Brain pericyte (primary cell): ENCODE results near the gene GPR15.
A peak's percentile ranks its signal among the peaks of the same experiment; 100 is the strongest.

ENCODE experiments used
- DNase-seq: peaks from one replicate; pipeline ENCODE4 v3.0.0-alpha.2; 2012; ENCODE audit warnings: low read depth, low spot score

GPR15 gene

DNA sequence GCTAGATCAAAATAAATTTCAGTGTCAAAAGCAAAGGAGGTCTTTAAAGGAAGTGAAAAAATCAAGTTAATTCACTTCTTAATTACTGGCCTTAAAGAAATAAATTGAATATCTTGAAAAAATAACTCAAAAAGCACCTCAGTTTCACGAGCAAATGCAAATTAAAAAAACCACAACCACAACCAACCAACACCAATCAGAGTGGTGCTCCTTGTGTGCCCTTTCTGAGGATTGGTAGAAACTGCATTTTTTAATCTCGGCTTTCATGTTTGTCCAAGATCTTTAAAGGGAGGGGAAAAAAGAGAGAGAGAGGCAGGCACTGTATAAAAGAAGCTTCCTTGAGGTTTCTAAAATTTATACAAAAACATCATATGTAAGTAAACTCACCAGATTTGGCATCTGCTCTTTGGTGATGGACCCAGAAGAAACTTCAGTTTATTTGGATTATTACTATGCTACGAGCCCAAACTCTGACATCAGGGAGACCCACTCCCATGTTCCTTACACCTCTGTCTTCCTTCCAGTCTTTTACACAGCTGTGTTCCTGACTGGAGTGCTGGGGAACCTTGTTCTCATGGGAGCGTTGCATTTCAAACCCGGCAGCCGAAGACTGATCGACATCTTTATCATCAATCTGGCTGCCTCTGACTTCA lies at the start of gene GPR15:
Gene GPR15, plus strand, starts transcription at position 357 of the 653 bp plus-strand sequence. Its CDS starts 56 bp downstream, at position 413.
- DNase-seq: no peak

DNA sequence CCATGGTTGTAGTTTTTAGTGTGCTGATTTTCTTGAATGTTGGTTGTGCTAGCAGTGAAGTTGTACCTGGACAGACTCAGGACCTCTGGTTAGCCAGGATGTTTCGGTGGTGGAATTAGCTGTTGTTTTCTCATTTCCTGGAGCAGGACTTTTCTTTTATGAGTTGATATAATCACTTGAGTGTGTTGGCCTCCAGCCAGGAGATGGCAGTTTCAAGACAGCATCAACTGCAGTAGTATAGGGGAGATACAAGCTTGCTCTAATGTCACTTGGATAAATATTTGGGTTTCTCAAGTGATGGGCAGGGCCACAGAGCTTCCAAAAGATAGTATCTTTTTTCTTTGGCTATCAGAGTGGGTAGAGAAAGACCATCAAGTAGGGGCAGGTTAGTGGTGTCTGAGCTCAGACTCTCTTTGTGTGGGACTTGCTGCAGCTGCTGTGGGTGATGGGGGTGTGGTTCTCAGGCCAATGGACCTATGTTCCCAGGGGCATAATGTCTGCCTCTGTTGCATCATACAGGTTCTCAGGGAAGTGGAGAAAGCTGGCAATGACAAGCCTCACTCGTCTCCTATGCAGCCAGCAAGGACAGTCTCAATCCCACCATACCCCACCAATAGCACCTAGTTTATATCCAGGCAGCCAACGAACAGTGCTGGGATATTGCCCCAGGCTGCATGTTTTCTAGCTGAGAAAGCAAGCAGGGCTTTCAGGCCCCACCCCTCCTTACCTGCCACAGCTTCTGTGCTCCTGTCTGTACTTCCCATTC lies 48.9 kb upstream of the GPR15 start:
- no peak for DNase-seq

DNA sequence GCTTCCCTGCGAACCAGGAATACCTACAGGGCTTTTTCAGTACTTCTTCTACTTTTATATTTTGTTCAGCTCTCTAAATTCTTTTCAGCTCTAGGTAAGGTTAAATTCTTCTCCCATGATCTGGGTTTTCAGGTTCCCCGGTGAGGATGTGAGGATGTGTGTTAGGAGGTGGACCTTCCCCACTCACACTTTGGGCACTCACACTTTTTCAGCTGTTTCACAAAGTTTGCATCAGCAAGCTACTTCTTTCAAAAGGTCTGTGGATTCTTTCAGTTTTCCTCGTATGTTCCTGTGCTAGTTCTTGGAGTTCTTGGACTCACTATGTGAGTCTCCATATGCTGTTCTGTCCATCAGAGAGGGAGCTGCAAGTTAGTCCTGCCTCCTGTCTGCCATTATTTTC lies 48.2 kb upstream of the GPR15 start:
- DNase-seq: no peak

DNA sequence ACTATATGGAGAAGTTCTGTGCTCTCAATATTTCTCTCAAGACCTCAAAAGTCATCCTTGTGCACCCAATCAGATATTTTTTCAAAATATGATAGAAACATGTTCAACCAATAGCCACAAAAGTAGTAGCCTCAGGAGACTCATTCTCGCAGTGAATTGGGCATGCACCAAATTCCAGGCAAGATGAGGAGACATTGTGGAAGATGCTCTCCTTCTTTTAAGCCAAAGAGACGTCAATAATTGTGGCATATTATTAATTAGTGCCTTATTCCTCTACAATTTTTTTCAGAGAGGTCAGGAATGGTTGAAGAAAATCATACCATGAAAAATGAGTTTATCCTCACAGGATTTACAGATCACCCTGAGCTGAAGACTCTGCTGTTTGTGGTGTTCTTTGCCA lies 34.4 kb upstream of the GPR15 start, which contains the start of gene OR5K2:
Gene OR5K2, plus strand, starts transcription at position 301 of the 400 bp plus-strand sequence. Its CDS starts 0 bp downstream, at position 301.
- no peak for DNase-seq

DNA sequence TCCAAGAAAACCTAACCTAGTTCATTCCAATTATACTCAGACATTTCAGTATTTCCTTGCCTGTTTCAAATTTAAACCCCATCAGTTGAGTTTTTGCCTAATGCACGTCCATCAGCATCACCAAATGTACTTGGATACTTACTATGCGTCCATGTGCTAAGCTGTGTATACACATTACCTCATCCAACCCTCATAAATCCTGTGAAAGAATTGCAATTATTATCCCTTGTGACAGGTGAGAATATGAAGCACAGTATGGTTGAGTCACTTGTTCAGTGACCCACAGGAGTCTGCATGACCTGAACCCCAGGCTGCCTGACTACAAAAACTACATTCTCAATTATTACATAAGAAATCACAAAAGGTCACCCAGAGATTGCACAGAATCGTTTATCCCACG lies 31.8 kb upstream of the GPR15 start:
- no peak for DNase-seq

DNA sequence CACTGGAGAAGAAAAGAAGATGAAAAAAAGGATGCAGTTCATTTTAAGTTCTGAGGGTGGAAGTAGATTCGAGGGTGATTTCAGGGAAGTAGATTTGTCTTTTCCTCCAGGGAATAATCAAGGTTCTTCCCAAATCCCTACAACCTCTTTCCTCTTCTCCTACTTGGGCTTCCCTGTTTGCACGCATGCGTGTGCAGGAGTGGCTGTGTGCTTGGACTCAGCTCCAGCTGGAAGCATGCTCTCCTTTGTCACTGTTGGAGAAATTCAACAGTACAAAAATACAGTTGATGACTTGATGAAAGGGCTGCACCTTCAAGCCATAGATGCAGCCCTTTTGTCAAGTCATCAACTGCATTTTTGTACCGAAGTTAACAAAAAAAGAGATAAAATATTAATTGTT lies 30.5 kb upstream of the GPR15 start:
- DNase-seq: no peak

DNA sequence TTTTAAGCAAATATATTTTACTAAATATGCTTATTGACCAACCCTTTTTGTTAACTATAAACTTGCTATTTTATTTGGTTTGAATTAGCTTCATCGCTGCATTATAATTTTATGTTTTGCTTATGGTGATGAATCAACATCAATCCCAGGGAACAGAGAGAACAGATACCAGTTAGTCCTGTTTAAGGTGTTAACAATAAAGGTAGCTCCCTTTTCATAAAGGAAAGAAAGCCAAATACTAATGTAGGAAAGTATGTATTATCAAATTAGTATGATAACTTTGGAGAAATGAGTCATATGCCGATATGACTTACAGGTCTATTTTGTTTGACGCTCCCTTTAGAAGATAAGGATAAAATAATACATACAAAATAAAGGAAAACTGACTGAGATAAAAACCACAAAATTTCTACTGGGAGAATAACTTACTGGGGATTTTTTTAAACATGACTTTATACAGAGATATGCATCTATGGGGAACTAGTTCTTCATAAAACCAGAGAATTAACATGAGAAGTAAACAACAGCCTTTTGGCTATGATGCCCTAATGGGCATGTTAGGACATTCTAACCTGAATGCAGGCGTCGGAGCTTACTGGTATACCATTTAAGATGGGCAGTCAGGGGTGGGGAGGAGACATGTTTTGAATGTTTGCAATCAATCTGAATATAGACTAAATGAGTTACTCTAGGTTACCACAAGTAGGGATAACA lies 29.8 kb upstream of the GPR15 start:
- DNase-seq: no peak

DNA sequence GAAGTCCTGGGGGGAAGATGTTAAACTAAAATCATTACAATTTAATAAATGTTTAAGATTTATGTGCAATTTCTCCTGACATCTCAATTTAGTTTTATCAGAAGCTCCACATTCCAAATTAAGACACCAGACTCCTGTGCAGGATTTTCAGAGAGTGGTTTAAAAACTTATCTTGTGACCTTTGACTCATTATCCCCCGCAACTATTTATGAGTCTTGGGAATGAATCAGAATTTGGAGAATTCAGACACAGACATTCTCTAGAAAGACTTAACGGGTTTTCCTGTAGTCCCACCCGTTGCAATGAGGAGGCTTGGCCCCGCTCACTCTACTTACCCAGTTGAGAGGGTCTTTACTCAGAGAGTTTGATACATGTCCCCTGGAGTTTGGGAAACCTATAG lies 27.2 kb upstream of the GPR15 start:
- DNase-seq: no peak

DNA sequence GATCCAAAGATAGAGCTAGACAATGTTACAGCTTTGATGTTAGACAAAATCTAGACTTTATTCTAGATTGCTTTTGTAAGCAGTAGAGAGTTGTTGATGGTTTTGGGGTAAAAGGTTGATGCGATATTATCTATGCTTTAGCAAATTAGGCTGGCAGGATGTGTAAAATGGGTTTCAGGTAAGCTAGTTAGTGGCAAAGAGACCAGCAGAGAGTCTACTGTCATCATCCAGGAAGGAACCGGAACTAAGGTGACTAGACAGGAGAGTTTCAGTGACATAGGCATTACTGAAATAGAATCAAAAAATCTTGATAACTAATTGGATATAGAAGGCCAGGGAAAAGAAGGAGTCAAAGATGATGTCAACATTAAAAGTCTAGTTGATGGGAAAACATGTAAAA lies 23.2 kb upstream of the GPR15 start:
- DNase-seq: no peak

DNA sequence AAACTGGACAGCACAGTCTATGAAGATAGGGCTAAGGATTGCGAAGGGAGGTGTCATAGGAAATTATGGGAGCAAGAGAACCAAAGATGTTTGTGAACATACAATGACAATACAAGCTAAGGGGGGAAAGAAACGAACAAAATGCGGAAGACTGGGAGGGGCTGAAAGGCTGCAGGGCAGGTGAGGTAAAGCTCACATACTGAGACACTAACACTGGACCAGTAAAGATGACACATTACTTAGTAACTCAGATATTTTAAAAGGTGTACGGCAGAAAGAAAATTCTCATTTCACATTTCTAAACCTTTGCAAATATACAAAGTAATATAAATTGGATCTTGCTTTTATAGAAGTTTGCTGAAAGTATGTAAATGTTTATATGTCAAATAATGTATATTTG lies 19.2 kb upstream of the GPR15 start:
- DNase-seq: no peak

DNA sequence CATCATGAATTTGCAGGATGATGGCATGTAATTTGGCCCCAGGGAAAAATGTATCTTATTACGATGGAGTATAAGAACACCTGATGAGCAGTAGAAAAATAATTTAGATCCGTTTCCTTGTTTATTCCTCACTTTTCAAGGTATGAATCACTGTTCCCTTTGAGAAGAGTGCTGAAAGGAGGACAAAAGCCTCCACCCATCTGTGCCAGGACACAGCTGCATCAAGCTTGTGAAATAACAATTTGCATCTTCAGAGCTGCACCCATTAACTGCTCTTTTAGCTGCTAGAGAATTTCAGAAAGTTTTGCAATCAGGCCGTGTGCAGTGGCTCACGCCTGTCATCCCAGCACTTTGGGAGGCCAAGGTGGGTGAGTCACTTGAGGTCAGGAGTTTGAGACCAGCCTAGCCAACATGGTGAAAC lies 18.7 kb upstream of the GPR15 start:
- DNase-seq: no peak

DNA sequence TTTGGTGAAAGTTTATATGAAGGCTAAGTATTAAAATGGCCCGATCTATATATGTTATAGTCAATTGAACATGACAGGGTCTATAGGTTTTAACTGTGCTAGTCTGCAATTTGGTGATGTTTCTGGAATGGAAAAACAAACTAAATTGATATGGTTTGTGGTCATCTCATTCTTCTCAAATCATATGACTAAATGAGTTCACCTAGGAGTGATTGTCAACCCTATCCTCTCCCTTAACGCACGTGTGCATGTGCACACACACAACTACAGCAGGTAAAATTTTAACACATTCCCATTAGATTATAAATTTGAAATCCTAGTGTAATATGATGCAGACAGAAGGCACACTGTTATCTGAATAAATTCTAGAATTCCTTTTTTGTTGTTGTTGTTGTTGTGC lies 18.0 kb upstream of the GPR15 start:
- no peak for DNase-seq

DNA sequence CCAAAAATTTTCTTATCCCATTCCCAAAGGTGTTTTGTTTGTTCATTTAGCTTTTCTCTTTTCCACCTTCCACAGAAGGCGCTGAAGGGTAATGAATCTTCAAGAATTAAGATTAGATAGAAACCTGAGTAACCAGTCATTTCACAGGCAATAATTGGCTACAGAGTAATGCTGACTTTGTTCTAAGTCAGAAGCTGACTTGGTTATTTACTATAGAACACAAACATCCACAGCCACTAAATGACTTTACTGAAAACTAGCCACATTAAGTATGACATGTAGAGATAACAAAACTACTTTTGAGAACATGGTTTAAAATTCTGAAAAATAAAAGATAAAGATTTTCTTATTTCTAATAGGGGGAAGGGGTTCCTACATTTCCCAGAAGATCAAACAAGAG lies 16.8 kb upstream of the GPR15 start:
- DNase-seq: no peak

DNA sequence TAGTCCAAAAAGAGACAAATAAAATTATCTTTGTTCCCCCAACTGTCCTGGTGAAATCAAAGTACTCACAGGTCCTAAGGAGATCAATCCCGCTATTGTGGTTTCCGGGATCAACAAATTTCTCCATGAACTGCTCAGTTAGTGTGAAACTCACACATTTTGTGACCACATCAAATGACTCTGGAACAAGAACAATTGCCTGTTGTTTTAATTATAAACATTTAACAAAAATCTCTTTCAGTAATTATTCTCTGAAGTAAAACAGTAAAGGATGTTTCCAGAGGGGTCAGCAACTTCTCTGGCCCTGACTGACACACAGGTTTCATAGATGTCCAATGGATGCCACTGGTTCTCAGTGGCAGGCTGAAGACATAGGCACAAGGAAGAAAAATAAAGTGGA lies 13.0 kb upstream of the GPR15 start:
- no peak for DNase-seq

DNA sequence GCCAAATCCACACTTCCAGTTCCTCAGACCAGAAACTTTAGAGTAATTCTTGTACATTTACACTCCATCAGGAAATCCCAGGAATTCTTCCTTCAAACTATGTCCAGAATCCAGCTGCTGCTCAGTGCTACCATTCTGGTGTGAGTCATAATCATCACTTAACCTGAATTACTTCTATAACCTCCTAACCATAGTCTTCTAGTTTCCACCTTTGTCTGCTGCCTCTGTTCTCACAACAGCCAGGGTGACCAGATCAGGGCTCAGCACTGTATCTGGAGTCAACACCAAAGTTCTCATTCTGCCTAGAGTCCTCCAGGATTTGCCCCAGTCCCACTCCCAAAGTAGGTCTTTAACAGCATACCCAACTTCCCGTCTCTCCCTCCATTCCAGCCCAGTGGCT lies 12.4 kb upstream of the GPR15 start:
- no peak for DNase-seq

DNA sequence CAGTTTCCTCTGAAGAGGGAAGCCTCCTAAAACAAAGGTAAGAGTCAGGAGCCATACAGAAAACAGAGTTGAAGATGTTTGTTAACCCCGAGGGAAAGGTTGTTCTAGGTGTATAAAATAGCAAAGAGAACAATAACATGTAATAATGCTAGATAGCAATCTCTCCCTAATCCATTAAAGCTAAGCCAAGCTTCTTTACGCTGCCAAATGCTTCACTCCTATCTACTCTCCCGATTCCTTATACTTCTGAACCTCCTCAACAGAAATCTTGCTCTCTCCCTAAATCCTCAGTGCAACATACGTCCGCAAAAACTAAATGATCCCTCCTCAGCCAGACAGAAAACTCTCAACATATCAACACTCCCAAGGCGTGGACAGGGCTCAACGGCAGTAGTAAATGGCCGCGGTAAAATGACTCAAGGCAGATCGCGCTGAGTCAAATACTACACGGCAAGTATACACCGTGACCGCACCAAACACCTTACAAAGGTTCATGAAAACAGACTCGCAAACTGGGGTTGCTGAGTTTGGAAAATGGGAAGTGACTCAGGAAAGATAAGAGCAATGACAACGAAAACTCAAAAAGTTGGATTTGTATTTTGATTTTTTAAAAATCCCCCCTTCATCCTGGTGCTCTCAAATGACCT lies 9.8 kb upstream of the GPR15 start:
- DNase-seq: peak; percentile 10

DNA sequence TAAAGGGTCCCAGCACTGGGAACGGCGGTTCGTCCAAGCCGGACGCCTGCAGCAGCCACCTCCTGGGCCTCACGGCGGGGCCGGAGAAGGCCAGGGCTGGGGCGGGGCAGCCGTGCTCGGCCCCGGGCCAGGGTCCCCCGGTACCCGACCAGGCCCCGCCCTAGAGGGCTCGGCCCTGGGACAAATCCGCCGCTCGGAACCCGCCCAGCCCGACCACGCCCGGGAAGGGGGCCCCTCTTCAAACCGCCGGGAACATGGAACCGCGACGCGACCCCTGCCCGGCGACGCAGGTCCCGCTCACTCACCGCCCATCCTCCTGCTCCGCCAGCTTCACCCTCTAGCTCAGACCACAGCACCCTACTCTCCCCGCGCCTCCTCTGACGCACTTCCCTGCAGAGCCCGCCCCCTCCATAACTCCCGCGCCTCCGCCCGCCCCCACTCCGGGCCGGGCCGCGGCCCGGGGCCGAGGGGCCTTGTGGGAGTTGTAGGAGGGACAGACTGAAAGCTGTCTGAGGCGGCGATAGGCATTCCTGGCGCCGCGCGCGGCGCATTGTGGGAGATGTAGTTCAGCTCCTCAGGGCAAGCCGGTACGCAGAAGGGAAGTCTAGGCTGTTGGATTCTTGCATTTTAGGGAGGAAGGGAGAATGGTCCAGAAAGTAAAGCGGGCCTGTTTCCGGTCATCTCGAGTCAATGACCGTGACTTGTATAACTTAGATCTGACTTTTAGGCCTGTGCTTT lies 9.1 kb upstream of the GPR15 start, which contains the start of gene CLDND1:
Gene CLDND1, minus strand, starts transcription at position 359 of the 738 bp plus-strand sequence. CDS start 1,478 bp downstream, outside the sequence.
- DNase-seq: peak; percentile 86

DNA sequence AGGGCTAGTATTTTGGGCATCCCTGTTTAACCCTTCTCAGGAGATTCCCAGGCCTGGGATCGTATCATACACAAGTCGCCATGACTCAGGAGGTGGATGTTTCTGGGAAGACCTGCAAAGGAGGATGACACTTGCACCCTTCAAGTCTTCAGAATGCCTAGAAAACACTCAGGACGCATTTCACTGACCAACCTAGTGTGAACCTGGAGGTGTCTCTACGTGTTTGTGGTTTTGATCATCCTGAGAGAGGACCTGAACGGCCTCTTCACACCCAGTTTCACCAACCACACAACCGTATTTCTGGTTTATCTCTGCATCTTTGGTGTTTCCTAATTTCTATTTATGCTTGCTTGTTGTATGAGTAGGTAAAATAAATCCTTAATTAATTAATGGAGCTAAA lies 6.3 kb upstream of the GPR15 start:
- DNase-seq: no peak

DNA sequence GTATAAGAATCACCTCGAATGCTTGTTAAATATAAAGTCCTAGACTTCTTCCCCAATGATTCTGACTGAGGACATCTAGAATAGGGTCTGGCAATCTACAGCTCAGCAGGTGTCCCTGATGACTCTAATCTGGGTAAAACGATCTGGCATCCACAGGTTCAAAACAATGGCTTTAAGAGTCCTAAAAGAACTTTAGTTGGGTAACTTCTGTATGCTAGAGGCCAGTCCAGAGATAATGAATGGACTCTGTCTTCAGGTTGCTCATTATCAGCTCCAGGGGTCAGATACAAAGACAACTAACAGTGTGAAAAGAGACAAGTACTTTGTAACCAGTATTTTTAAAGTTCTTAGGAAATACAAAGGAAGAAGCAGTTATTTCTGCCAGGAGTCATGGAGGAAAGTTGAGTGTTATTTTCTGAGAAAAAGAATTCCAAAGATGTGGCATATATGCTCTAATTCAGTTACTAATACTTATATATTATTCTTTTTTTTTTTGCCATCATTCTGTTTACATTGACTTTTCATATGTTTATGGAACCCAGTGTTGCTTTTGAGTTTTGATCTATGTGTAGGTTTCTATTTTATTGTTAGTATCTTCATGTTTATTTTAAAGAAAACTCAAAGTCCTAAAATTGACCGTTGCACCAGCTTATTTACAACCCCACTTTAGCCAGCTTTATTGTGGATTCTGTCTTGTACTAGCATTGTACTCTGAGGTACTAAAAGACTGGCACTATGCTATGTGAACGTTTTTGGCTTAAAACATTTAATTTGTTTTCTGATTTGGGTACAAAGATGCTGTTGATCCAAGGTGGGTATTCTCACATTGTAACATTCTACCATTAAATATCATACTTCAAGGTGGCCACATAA lies 3.1 kb upstream of the GPR15 start:
- no peak for DNase-seq

DNA sequence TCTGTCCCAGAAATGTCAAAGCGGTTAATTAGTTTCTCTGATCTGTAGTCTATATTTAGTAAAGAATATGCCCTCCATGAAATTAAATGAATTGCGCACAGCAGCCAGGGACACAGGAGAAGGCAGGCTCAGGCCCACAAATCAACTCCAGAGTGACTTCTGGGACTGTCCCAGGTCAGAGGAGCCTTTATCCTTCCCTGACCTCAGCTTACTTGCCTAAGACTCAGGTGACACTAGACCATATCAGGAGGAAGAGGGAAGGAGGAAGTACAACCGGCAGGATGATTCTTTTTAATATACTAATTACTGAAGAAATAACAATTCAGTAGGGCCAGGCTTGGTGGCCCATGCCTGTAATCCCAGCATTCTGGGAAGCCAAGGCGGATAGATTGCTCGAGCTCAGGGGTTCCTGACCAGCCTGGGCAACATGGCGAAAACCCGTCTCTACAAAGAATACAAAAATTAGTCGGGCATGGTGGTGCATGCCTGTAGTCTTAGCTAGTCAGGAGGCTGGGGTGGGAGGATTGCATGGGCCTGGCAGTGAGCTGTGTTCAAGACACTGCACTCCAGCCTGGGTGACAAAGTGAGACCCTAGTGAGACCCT lies 1.8 kb upstream of the GPR15 start:
- DNase-seq: no peak
